HEK293 (cell line): ENCODE results near the gene LPP.
A peak's percentile ranks its signal among the peaks of the same experiment; 100 is the strongest.

Source experiments
- CTCF ChIA-PET: fragments of 350-600 bp; formaldehyde crosslinking; extraction: SDS; loops from one replicate; lab custom pipeline; 2021; ENCODE audit warnings: antibody characterized with exemption; lab: Yijun Ruan, JAX
- POLR2A ChIA-PET: fragments of 300-600 bp; formaldehyde crosslinking; extraction: SDS; loops from one replicate; lab custom pipeline; 2020; ENCODE audit warnings: antibody characterized with exemption, inconsistent platforms; lab: Yijun Ruan, JAX
- H3K27ac ChIP-seq: fragments of 200-500 bp; sonication (Bioruptor generic); 2 replicates; pipeline ENCODE4 v1.5.1; 2014; ENCODE audit warnings: low read depth, low read length, control low read depth, inconsistent platforms; ENCODE audit errors: extremely low read depth
- H3K36me3 ChIP-seq, 2 experiments: fragments of 200-500 bp in 1 of 2; sonication (Bioruptor generic) in 1 of 2; 1 replicate in 1 of 2; 2 replicates in 1 of 2; pipeline ENCODE4 v1.5.1; 2014 to 2017; ENCODE audit warnings: inconsistent platforms in 2 of 2, low read length in 2 of 2; ENCODE audit not compliant: control insufficient read depth in 2 of 2, insufficient read depth in 1 of 2
- H3K4me1 ChIP-seq: fragments of 200-500 bp; sonication (Bioruptor generic); 2 replicates; pipeline ENCODE4 v1.5.1; 2014; ENCODE audit warnings: mild to moderate bottlenecking, low read length, inconsistent platforms; ENCODE audit not compliant: control insufficient read depth, insufficient read depth
- H3K4me3 ChIP-seq: 2 replicates; pipeline ENCODE4 v1.5.1; 2011; ENCODE audit warnings: low read depth, mild to moderate bottlenecking, control low read depth, low read length, moderate library complexity
- H3K9me3 ChIP-seq: fragments of 200-500 bp; sonication (Bioruptor generic); 2 replicates; pipeline ENCODE4 v1.5.1; 2014; ENCODE audit warnings: low read depth, low read length, inconsistent platforms; ENCODE audit not compliant: control insufficient read depth, insufficient read depth
- KLF8 ChIP-seq: fragments of 450-650 bp; formaldehyde crosslinking; IDR thresholded peaks from 2 replicates; pipeline ENCODE4 v1.5.1; 2016; ENCODE audit warnings: missing biosample characterization, missing genetic modification characterization
- TRIM28 ChIP-seq: IDR thresholded peaks from 2 replicates; pipeline ENCODE4 v1.6.1; 2011; ENCODE audit warnings: low read length, control low read depth, borderline replicate concordance
- WT1 ChIP-seq: fragments of 450-650 bp; formaldehyde crosslinking; IDR thresholded peaks from 2 replicates; pipeline ENCODE4 v1.5.1; 2016; ENCODE audit warnings: missing biosample characterization, missing genetic modification characterization
- ZBTB1 ChIP-seq: fragments of 450-650 bp; formaldehyde crosslinking; IDR thresholded peaks from 2 replicates; pipeline ENCODE4 v1.5.1; 2016; ENCODE audit warnings: missing biosample characterization, missing genetic modification characterization
- ZNF132 ChIP-seq: fragments of 450-650 bp; formaldehyde crosslinking; IDR thresholded peaks from 2 replicates; pipeline ENCODE4 v1.5.1; 2017; ENCODE audit warnings: missing biosample characterization, missing genetic modification characterization, borderline replicate concordance
- ZNF133 ChIP-seq: fragments of 450-650 bp; formaldehyde crosslinking; IDR thresholded peaks from 2 replicates; pipeline ENCODE4 v1.5.1; 2016; ENCODE audit warnings: missing biosample characterization, missing genetic modification characterization
- ZNF138 ChIP-seq: fragments of 450-650 bp; formaldehyde crosslinking; IDR thresholded peaks from 2 replicates; pipeline ENCODE4 v1.5.1; 2016; ENCODE audit warnings: missing biosample characterization, missing genetic modification characterization, borderline replicate concordance
- ZNF202 ChIP-seq: fragments of 450-650 bp; formaldehyde crosslinking; IDR thresholded peaks from 2 replicates; pipeline ENCODE4 v1.5.1; 2016; ENCODE audit warnings: missing biosample characterization, missing genetic modification characterization, borderline replicate concordance
- ZNF311 ChIP-seq: fragments of 450-650 bp; formaldehyde crosslinking; IDR thresholded peaks from 2 replicates; pipeline ENCODE4 v1.5.1; 2017; ENCODE audit warnings: missing biosample characterization, missing genetic modification characterization, borderline replicate concordance
- ZNF362 ChIP-seq: fragments of 450-650 bp; formaldehyde crosslinking; IDR thresholded peaks from 2 replicates; pipeline ENCODE4 v1.5.1; 2016; ENCODE audit warnings: missing biosample characterization, missing genetic modification characterization
- ZNF518A ChIP-seq: fragments of 450-650 bp; formaldehyde crosslinking; conservative IDR thresholded peaks from 2 replicates; pipeline ENCODE4 v1.5.1; 2016; ENCODE audit warnings: low read depth, missing biosample characterization, missing genetic modification characterization
- ZNF558 ChIP-seq: fragments of 450-650 bp; formaldehyde crosslinking; IDR thresholded peaks from 2 replicates; pipeline ENCODE4 v1.5.1; 2016; ENCODE audit warnings: missing biosample characterization, missing genetic modification characterization
- ZNF600 ChIP-seq: fragments of 450-650 bp; formaldehyde crosslinking; IDR thresholded peaks from 2 replicates; pipeline ENCODE4 v1.5.1; 2016; ENCODE audit warnings: missing biosample characterization, missing genetic modification characterization
- ZNF639 ChIP-seq: fragments of 450-650 bp; formaldehyde crosslinking; IDR thresholded peaks from 2 replicates; pipeline ENCODE4 v1.5.1; 2016; ENCODE audit warnings: missing biosample characterization, missing genetic modification characterization
- ZNF777 ChIP-seq: fragments of 450-650 bp; formaldehyde crosslinking; IDR thresholded peaks from 2 replicates; pipeline ENCODE4 v1.5.1; 2017; ENCODE audit warnings: missing biosample characterization, missing genetic modification characterization, borderline replicate concordance
- ZNF791 ChIP-seq: fragments of 450-650 bp; formaldehyde crosslinking; IDR thresholded peaks from 2 replicates; pipeline ENCODE4 v1.5.1; 2016; ENCODE audit warnings: missing biosample characterization, missing genetic modification characterization
- ZSCAN4 ChIP-seq: fragments of 450-650 bp; formaldehyde crosslinking; IDR thresholded peaks from 2 replicates; pipeline ENCODE4 v1.5.1; 2017; ENCODE audit warnings: missing biosample characterization, missing genetic modification characterization

LPP gene

GRCh38 chr3:188259596-188259995, 105.6 kb downstream of the LPP start:
- ChIA-PET POLR2A (no interaction called here), CTCF (interaction anchor here (0.7 kb wide), 1 partner anchor 11 kb away, joined by 3 read pairs; no protein-coding TSS in a partner anchor)
- H3K27ac ChIP-seq: no peak overlapping the region
- no peaks in the 10 kb centered on the region for H3K9me3 ChIP-seq
- no peak overlapping the region for H3K4me3 ChIP-seq
- no peak for TF ChIP-seq ZBTB1
- no peak for TF ChIP-seq ZNF518A
- no peak for TF ChIP-seq ZSCAN4 (tag by site-specific recombination)
- TF ChIP-seq ZNF138 (tag by site-specific recombination): no peak
- no peak for TF ChIP-seq ZNF791 (tag by site-specific recombination)
- no peak for TF ChIP-seq TRIM28
- TF ChIP-seq ZNF133: no peak
- no peak for TF ChIP-seq WT1 (tag by site-specific recombination)
- TF ChIP-seq KLF8 (tag by site-specific recombination): no peak
- no peak for TF ChIP-seq ZNF777 (tag by site-specific recombination)
- no peak for TF ChIP-seq ZNF132
- TF ChIP-seq ZNF362 (tag by site-specific recombination): no peak
- TF ChIP-seq ZNF558 (tag by site-specific recombination): no peak
- no peak for TF ChIP-seq ZNF639 (tag by site-specific recombination)
- TF ChIP-seq ZNF311: no peak
- H3K36me3 ChIP-seq: no peaks in the 10 kb centered on the region
- H3K4me1 ChIP-seq: no peaks in the 10 kb centered on the region; the same call in 1 of the 2 replicates

- CTCF ChIA-PET: interaction anchor here (0.6 to 0.7 kb wide), 2 partner anchors 71 to 292 kb away, joined by 3 read pairs; no protein-coding TSS in a partner anchor
- Histone ChIP-seq H3K27ac (no peak overlapping the region), H3K4me1 (peaks cover 2% of the 10 kb centered on the region; the same call in 1 of the 2 replicates)
These were observed 107.1 kb downstream of the LPP start for GRCh38 chr3:188261011-188261410.

More at GRCh38 chr3:188261011-188261410, 107.1 kb downstream of the LPP start:
- Histone ChIP-seq H3K36me3 (no peaks in the 10 kb centered on the region), H3K9me3 (no peaks in the 10 kb centered on the region), H3K4me3 (no peak overlapping the region)
- POLR2A ChIA-PET: no interaction called here
- 0 out of 2 replicates have a peak, but pooled peaks have one; percentile 8 for TF ChIP-seq ZNF600
- TF ChIP-seq ZNF202 (tag by site-specific recombination): no peak
